ENCODE data around the gene LDLRAD1.
A peak's percentile ranks its signal among the peaks of the same experiment; 100 is the strongest.
"Not testable (repeated sequence)": the region's sequence is repeated elsewhere in the genome, so short reads cannot be mapped to it uniquely, and the experiment has no call there.

LDLRAD1 gene

GRCh38 chr1:53984726-53985125 is 33.3 kb downstream of the LDLRAD1 start:
- H3K9me3 ChIP-seq (ENCODE audit: control insufficient read depth in 1 of 2, low read length in 2 of 2), result no peaks in the 10 kb centered on the region
- H3K4me1 ChIP-seq (ENCODE audit: control insufficient read depth in 1 of 2, insufficient read depth in 2 of 2, low read length in 2 of 2), result peaks cover 3 to 10% of the 10 kb centered on the region in 2 donors
- no peaks in the 10 kb centered on the region for H3K36me3 ChIP-seq (ENCODE audit: control insufficient read depth in 1 of 2, insufficient read depth in 2 of 2, low read length in 2 of 2)
- no peak overlapping the region for H3K27ac ChIP-seq (ENCODE audit: low read length)
- H3K4me3 ChIP-seq (ENCODE audit: low read depth in 1 of 2, low read length in 2 of 2), result no peak overlapping the region
- no peaks in the 10 kb centered on the region for H3K27me3 ChIP-seq (ENCODE audit: low read depth, low read length)

DNA sequence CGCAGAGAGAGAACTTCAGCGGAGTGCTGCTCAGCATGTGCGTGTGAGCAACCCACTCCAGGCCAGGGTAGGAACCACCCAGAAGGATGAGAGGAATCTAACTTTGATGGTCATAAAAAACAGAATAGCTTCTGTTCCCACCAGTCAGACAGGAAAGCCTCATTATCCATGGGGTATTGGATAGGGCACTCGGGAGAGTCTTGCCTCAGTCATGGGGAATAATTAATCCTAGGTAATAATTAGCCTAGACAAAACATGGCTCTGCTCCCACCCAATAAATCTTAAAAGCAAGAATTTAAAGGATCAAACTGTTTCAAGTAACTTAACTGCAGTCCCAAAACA is 35.3 kb downstream of the LDLRAD1 start:
- H3K27me3 ChIP-seq (ENCODE audit: low read depth, low read length), result no peaks in the 10 kb centered on the region
- H3K36me3 ChIP-seq (ENCODE audit: control insufficient read depth in 1 of 2, insufficient read depth in 2 of 2, low read length in 2 of 2), result no peaks in the 10 kb centered on the region
- peaks cover 3 to 10% of the 10 kb centered on the region in 2 donors for H3K4me1 ChIP-seq (ENCODE audit: control insufficient read depth in 1 of 2, insufficient read depth in 2 of 2, low read length in 2 of 2)
- no peak overlapping the region for H3K27ac ChIP-seq (ENCODE audit: low read length)
- H3K9me3 ChIP-seq (ENCODE audit: control insufficient read depth in 1 of 2, low read length in 2 of 2), result no peaks in the 10 kb centered on the region
- peak overlapping the region; percentile 54 to 58 for H3K4me3 ChIP-seq (ENCODE audit: low read depth in 1 of 2, low read length in 2 of 2)

GRCh38 chr1:53982034-53982762 is 35.8 kb downstream of the LDLRAD1 start:
- H3K36me3 ChIP-seq (ENCODE audit: control insufficient read depth in 1 of 2, insufficient read depth in 2 of 2, low read length in 2 of 2), result no peaks in the 10 kb centered on the region
- no peak overlapping the region for H3K27ac ChIP-seq (ENCODE audit: low read length)
- H3K27me3 ChIP-seq (ENCODE audit: low read depth, low read length), result no peaks in the 10 kb centered on the region
- H3K9me3 ChIP-seq (ENCODE audit: control insufficient read depth in 1 of 2, low read length in 2 of 2), result no peaks in the 10 kb centered on the region
- H3K4me3 ChIP-seq (ENCODE audit: low read depth in 1 of 2, low read length in 2 of 2), result peak overlapping the region; percentile 54 to 58
- peaks cover 3 to 10% of the 10 kb centered on the region in 2 donors for H3K4me1 ChIP-seq (ENCODE audit: control insufficient read depth in 1 of 2, insufficient read depth in 2 of 2, low read length in 2 of 2)

DNA sequence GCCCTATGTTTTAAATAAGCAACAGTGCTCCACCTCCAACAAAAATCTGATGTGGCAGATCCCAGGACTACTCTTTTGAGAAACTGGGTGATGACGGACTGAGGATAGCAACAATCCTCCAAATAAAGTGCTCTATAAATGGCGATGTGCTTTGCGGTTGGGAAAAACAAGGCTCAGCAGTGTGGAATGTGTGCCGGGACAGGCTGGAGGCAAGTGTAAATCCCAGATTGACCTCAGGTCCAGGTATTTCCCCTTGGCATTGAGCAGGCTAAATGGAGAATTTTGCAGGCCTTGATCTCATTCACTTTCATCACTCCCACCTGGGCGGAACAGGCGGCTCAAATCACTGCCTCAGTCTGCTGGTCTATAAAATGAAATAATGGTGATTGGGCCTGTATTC is 36.8 kb downstream of the LDLRAD1 start:
- no peak overlapping the region for H3K4me3 ChIP-seq (ENCODE audit: low read depth in 1 of 2, low read length in 2 of 2)
- H3K27me3 ChIP-seq (ENCODE audit: low read depth, low read length), result no peaks in the 10 kb centered on the region
- H3K27ac ChIP-seq (ENCODE audit: low read length), result no peak overlapping the region
- H3K9me3 ChIP-seq (ENCODE audit: control insufficient read depth in 1 of 2, low read length in 2 of 2), result no peaks in the 10 kb centered on the region
- peaks cover 3 to 10% of the 10 kb centered on the region in 2 donors for H3K4me1 ChIP-seq (ENCODE audit: control insufficient read depth in 1 of 2, insufficient read depth in 2 of 2, low read length in 2 of 2)
- no peaks in the 10 kb centered on the region for H3K36me3 ChIP-seq (ENCODE audit: control insufficient read depth in 1 of 2, insufficient read depth in 2 of 2, low read length in 2 of 2)

- Histone ChIP-seq H3K4me1 (ENCODE audit: control insufficient read depth in 1 of 2, insufficient read depth in 2 of 2, low read length in 2 of 2) (peaks cover 3 to 10% of the 10 kb centered on the region in 2 donors), H3K4me3 (ENCODE audit: low read depth in 1 of 2, low read length in 2 of 2) (no peak overlapping the region), H3K36me3 (ENCODE audit: control insufficient read depth in 1 of 2, insufficient read depth in 2 of 2, low read length in 2 of 2) (no peaks in the 10 kb centered on the region), H3K27ac (ENCODE audit: low read length) (no peak overlapping the region), H3K9me3 (ENCODE audit: control insufficient read depth in 1 of 2, low read length in 2 of 2) (no peaks in the 10 kb centered on the region), H3K27me3 (ENCODE audit: low read depth, low read length) (no peaks in the 10 kb centered on the region)
Measured at GRCh38 chr1:53979712-53980450, 38.1 kb downstream of the LDLRAD1 start.

- H3K27ac ChIP-seq (ENCODE audit: low read length), result no peak overlapping the region
- no peaks in the 10 kb centered on the region for H3K4me1 ChIP-seq (ENCODE audit: control insufficient read depth in 1 of 2, insufficient read depth in 2 of 2, low read length in 2 of 2)
- H3K27me3 ChIP-seq (ENCODE audit: low read depth, low read length), result no peaks in the 10 kb centered on the region
- no peaks in the 10 kb centered on the region for H3K9me3 ChIP-seq (ENCODE audit: control insufficient read depth in 1 of 2, low read length in 2 of 2)
- H3K4me3 ChIP-seq (ENCODE audit: low read depth in 1 of 2, low read length in 2 of 2), result no peak overlapping the region
- peaks cover 0 to 11% of the 10 kb centered on the region in 2 donors for H3K36me3 ChIP-seq (ENCODE audit: control insufficient read depth in 1 of 2, insufficient read depth in 2 of 2, low read length in 2 of 2)
Measured at GRCh38 chr1:53975861-53976260, 42.1 kb downstream of the LDLRAD1 start.

- H3K27me3 ChIP-seq (ENCODE audit: low read depth, low read length), result no peaks in the 10 kb centered on the region
- no peak overlapping the region for H3K4me3 ChIP-seq (ENCODE audit: low read depth in 1 of 2, low read length in 2 of 2)
- no peak overlapping the region for H3K27ac ChIP-seq (ENCODE audit: low read length)
- no peaks in the 10 kb centered on the region for H3K9me3 ChIP-seq (ENCODE audit: control insufficient read depth in 1 of 2, low read length in 2 of 2)
- H3K4me1 ChIP-seq (ENCODE audit: control insufficient read depth in 1 of 2, insufficient read depth in 2 of 2, low read length in 2 of 2), result no peaks in the 10 kb centered on the region
- peaks cover 17 to 43% of the 10 kb centered on the region in 2 donors for H3K36me3 ChIP-seq (ENCODE audit: control insufficient read depth in 1 of 2, insufficient read depth in 2 of 2, low read length in 2 of 2)
Measured at GRCh38 chr1:53971718-53972117, 46.3 kb downstream of the LDLRAD1 start.

- H3K4me3 ChIP-seq (ENCODE audit: low read depth in 1 of 2, low read length in 2 of 2); H3K27ac ChIP-seq (ENCODE audit: low read length): not testable (repeated sequence)
- peaks cover 29 to 53% of the 10 kb centered on the region in 2 donors for H3K36me3 ChIP-seq (ENCODE audit: control insufficient read depth in 1 of 2, insufficient read depth in 2 of 2, low read length in 2 of 2)
Measured at GRCh38 chr1:53969323-53969722, 48.7 kb downstream of the LDLRAD1 start.

DNA sequence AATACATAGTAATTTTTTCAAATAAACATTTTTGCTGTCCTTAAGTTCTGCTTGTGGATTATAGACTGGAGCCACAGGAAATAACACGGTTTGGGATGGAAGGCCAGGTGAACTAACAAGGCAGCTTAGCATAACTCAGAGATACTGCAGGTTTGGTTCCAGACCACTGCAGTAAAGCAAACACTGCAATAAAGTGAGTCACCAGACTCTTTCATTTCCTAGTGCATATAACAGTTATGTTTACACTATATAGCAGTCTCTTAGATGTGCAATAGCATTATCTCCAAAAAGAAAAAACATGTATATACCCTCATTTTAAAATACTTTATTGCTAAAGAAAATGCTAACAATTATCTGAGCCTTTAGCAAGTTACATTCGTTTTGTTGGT is 49.9 kb downstream of the LDLRAD1 start:
- Histone ChIP-seq H3K36me3 (ENCODE audit: control insufficient read depth in 1 of 2, insufficient read depth in 2 of 2, low read length in 2 of 2) (peaks cover 36 to 58% of the 10 kb centered on the region in 2 donors), H3K4me1 (ENCODE audit: control insufficient read depth in 1 of 2, insufficient read depth in 2 of 2, low read length in 2 of 2) (peaks cover 0 to 4% of the 10 kb centered on the region in 2 donors), H3K27me3 (ENCODE audit: low read depth, low read length) (no peaks in the 10 kb centered on the region), H3K27ac (ENCODE audit: low read length) (no peak overlapping the region), H3K9me3 (ENCODE audit: control insufficient read depth in 1 of 2, low read length in 2 of 2) (no peaks in the 10 kb centered on the region), H3K4me3 (ENCODE audit: low read depth in 1 of 2, low read length in 2 of 2) (no peak overlapping the region)

More at GRCh38 chr1:53969323-53969722, 48.7 kb downstream of the LDLRAD1 start:
- H3K27me3 ChIP-seq (ENCODE audit: low read depth, low read length); H3K4me1 ChIP-seq (ENCODE audit: control insufficient read depth in 1 of 2, insufficient read depth in 2 of 2, low read length in 2 of 2); H3K9me3 ChIP-seq (ENCODE audit: control insufficient read depth in 1 of 2, low read length in 2 of 2): not testable (repeated sequence)

DNA sequence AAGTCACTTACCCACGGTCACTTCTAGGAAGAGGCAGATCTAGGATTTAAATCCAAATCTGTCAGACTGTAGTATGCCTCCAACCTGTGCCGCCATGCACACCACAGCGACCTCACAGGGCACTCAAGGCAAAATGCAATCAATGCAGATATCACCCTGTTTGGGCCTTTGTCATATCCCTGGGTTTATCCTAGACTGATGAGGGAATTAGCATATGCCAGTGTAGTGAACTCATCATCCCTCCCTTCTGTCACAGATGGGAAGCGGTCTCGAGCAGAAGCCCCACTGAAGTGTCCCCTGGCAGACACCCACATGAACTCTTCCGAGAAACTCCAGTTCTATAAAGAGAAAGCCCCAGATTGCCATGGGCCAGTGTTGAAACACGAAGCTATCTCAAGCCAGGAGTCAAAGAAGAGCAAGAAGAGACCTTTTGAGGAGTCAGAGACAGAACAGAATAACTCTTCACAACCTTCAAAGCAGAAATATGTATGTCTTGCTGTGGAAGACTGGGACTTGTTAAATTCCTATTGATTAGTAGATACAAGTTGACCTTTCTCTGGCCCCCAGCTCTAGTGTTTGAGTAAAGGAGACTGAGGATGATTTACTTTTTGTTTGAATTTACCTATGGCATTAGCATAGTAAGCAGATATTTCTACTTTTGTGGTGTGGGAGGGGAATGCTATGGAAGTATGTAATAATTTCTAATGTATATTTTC is 50.4 kb downstream of the LDLRAD1 start:
- peaks cover 41 to 60% of the 10 kb centered on the region in 2 donors for H3K36me3 ChIP-seq (ENCODE audit: control insufficient read depth in 1 of 2, insufficient read depth in 2 of 2, low read length in 2 of 2)
- no peak overlapping the region for H3K27ac ChIP-seq (ENCODE audit: low read length)
- peaks cover 0 to 4% of the 10 kb centered on the region in 2 donors for H3K4me1 ChIP-seq (ENCODE audit: control insufficient read depth in 1 of 2, insufficient read depth in 2 of 2, low read length in 2 of 2)
- no peaks in the 10 kb centered on the region for H3K9me3 ChIP-seq (ENCODE audit: control insufficient read depth in 1 of 2, low read length in 2 of 2)
- H3K27me3 ChIP-seq (ENCODE audit: low read depth, low read length), result no peaks in the 10 kb centered on the region
- H3K4me3 ChIP-seq (ENCODE audit: low read depth in 1 of 2, low read length in 2 of 2), result no peak overlapping the region

GRCh38 chr1:53966794-53967193 is 51.2 kb downstream of the LDLRAD1 start:
- Histone ChIP-seq H3K36me3 (ENCODE audit: control insufficient read depth in 1 of 2, insufficient read depth in 2 of 2, low read length in 2 of 2) (peaks cover 49 to 62% of the 10 kb centered on the region in 2 donors), H3K27me3 (ENCODE audit: low read depth, low read length) (no peaks in the 10 kb centered on the region), H3K27ac (ENCODE audit: low read length) (no peak overlapping the region)

More at GRCh38 chr1:53966794-53967193, 51.2 kb downstream of the LDLRAD1 start:
- H3K4me1 ChIP-seq (ENCODE audit: control insufficient read depth in 1 of 2, insufficient read depth in 2 of 2, low read length in 2 of 2), result peaks cover 0 to 4% of the 10 kb centered on the region in 2 donors
- H3K4me3 ChIP-seq (ENCODE audit: low read depth in 1 of 2, low read length in 2 of 2), result no peak overlapping the region
- H3K9me3 ChIP-seq (ENCODE audit: control insufficient read depth in 1 of 2, low read length in 2 of 2), result no peaks in the 10 kb centered on the region
